Mesendoderm (in vitro differentiated cells): ENCODE results near the gene SNTB2. TPM values are rescaled to one million over a fixed set of nuclear protein-coding genes. Genes with fewer than 3 reads are reported as not detected.
"Not testable (repeated sequence)": the region's sequence is repeated elsewhere in the genome, so short reads cannot be mapped to it uniquely, and the experiment has no call there.

Experiments
- DNase-seq: peaks from one replicate; pipeline ENCODE4 v3.0.0; 2013
- H2AK5ac ChIP-seq: 2 replicates; pipeline ENCODE4 v1.6.1; 2013; ENCODE audit warnings: low read length, inconsistent platforms
- H2BK120ac ChIP-seq: 2 replicates; pipeline ENCODE4 v1.6.1; 2013; ENCODE audit warnings: low read depth, mild to moderate bottlenecking, low read length, moderate library complexity, mixed read lengths
- H2BK15ac ChIP-seq: replicated peaks from 2 replicates; pipeline ENCODE4 v1.6.1; 2013; ENCODE audit warnings: low read depth, mild to moderate bottlenecking, moderate library complexity
- H2BK5ac ChIP-seq: 2 replicates; pipeline ENCODE4 v1.6.1; 2013; ENCODE audit warnings: low read length, inconsistent platforms
- H3K18ac ChIP-seq: 2 replicates; pipeline ENCODE4 v1.6.1; 2013; ENCODE audit warnings: mild to moderate bottlenecking, low read length, mixed read lengths
- H3K23ac ChIP-seq: one replicate; pipeline ENCODE4 v1.6.1; 2013; ENCODE audit warnings: low read length
- H3K27ac ChIP-seq: 2 replicates; pipeline ENCODE4 v1.5.1; 2013; ENCODE audit warnings: low read depth, mild to moderate bottlenecking, inconsistent platforms, low read length, moderate library complexity
- H3K27me3 ChIP-seq: 2 replicates; pipeline ENCODE4 v1.6.1; 2013; ENCODE audit warnings: low read length, control low read depth, mild to moderate bottlenecking, inconsistent platforms; ENCODE audit not compliant: insufficient read depth, poor library complexity
- H3K36me3 ChIP-seq: 2 replicates; pipeline ENCODE4 v1.6.1; 2013; ENCODE audit warnings: low read length, inconsistent platforms; ENCODE audit not compliant: control insufficient read depth, insufficient read depth
- H3K4ac ChIP-seq: one replicate; pipeline ENCODE4 v1.6.1; 2013; ENCODE audit warnings: low read depth, mild to moderate bottlenecking, low read length, moderate library complexity
- H3K4me1 ChIP-seq: 2 replicates; pipeline ENCODE4 v1.6.1; 2013; ENCODE audit warnings: low read depth, low read length, inconsistent platforms; ENCODE audit not compliant: control insufficient read depth
- H3K4me2 ChIP-seq: 2 replicates; pipeline ENCODE4 v1.6.1; 2013; ENCODE audit warnings: low read length
- H3K4me3 ChIP-seq: 2 replicates; pipeline ENCODE4 v1.5.1; 2013; ENCODE audit warnings: mild to moderate bottlenecking, low read length
- H3K56ac ChIP-seq: one replicate; pipeline ENCODE4 v1.6.1; 2013; ENCODE audit warnings: low read length
- H3K79me1 ChIP-seq: 2 replicates; pipeline ENCODE4 v1.6.1; 2013; ENCODE audit warnings: low read length, inconsistent platforms
- H3K79me2 ChIP-seq: 2 replicates; pipeline ENCODE4 v1.6.1; 2013; ENCODE audit warnings: mild to moderate bottlenecking, low read length; ENCODE audit not compliant: control insufficient read depth, insufficient read depth
- H3K9ac ChIP-seq: 2 replicates; pipeline ENCODE4 v1.6.1; 2013; ENCODE audit warnings: low read length, inconsistent platforms
- H4K5ac ChIP-seq: one replicate; pipeline ENCODE4 v1.6.1; 2013; ENCODE audit warnings: low read length
- H4K8ac ChIP-seq: one replicate; pipeline ENCODE4 v1.6.1; 2013; ENCODE audit warnings: low read depth, mild to moderate bottlenecking, control low read depth, low read length, moderate library complexity
- WGBS: extraction: QIAGEN DNeasy Blood & Tissue Kit; methylation state at CpG from one replicate; pipeline ENCODE4 v1.1.7; 2013; ENCODE audit warnings: low lambda C conversion rate, missing lambda C conversion rate; ENCODE audit not compliant: insufficient coverage; ENCODE audit errors: extremely low coverage; 5-methylcytosine and 5-hydroxymethylcytosine counted together
- polyA plus RNA-seq, 2 experiments: library from polyadenylated mRNA; stranded (reverse); fragments of 200-250 nt; gene quantifications; one replicate each; pipeline ENCODE4 v1.2.3, GENCODE V29; 2013

Gene SNTB2
- 5.2 TPM for polyA plus RNA-seq (2013, experiment 1 of 2)
- polyA plus RNA-seq (2013, experiment 2 of 2) = 5.2 TPM

DNA sequence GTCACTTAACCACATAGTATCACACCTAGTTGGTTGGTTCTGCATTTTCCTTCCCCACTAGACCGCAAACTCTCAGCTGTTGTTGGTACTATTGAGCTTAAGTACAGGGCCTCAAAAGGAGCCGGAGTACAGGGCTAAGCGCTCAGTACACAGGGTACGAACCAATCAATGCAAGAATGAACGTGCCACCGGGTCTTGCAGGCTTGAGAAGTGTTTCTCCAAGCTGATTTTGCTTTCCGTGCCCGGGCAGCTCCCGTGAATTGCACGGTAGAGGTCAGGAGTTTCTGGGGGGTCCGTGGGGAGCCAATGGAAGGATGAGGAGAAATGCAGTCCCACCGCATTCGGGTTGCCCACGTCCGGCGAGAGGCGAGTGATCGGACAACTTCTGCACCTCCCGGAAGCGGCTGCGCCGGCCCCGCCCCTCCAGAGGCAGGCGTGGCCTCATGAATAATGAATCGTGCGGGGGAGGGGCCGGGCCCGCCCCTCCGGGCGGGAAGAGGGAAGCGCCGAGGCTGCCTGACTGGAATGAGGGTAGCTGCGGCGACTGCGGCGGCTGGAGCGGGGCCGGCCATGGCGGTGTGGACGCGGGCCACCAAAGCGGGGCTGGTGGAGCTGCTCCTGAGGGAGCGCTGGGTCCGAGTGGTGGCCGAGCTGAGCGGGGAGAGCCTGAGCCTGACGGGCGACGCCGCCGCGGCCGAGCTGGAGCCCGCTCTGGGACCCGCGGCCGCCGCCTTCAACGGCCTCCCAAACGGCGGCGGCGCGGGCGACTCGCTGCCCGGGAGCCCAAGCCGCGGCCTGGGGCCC, at the start of gene SNTB2:
TSS of gene SNTB2 (plus strand) at position 523 of the 804 bp plus-strand sequence. CDS start at position 526, 3 bp downstream.
- Histone ChIP-seq H3K18ac (peak within 1 kb of the TSS; percentile 82), H2BK5ac (peak within 1 kb of the TSS; percentile 57), H4K8ac (no peak within 1 kb of the TSS), H3K36me3 (no peaks in the 10 kb centered on the region), H3K4ac (peak within 1 kb of the TSS; percentile 77), H3K27ac (peak within 1 kb of the TSS; percentile 94), H4K5ac (peak within 1 kb of the TSS; percentile 90), H3K79me2 (peaks cover 10% of the 10 kb centered on the region), H3K9ac (peak within 1 kb of the TSS; percentile 94), H3K56ac (peak within 1 kb of the TSS; percentile 97), H3K4me3 (peak within 1 kb of the TSS; percentile 84), H2BK120ac (peak within 1 kb of the TSS; percentile 61), H3K27me3 (no peaks in the 10 kb centered on the region), H3K79me1 (peaks cover 4% of the 10 kb centered on the region), H3K4me1 (peaks cover 6% of the 10 kb centered on the region), H2AK5ac (peak within 1 kb of the TSS; percentile 36), H3K23ac (no peak within 1 kb of the TSS), H3K4me2 (peak within 1 kb of the TSS; percentile 87), H2BK15ac (no peak within 1 kb of the TSS)
- peak; percentile 96 for DNase-seq
- no CpG with 5 or more reads among the region's 69 CpGs for WGBS

DNA sequence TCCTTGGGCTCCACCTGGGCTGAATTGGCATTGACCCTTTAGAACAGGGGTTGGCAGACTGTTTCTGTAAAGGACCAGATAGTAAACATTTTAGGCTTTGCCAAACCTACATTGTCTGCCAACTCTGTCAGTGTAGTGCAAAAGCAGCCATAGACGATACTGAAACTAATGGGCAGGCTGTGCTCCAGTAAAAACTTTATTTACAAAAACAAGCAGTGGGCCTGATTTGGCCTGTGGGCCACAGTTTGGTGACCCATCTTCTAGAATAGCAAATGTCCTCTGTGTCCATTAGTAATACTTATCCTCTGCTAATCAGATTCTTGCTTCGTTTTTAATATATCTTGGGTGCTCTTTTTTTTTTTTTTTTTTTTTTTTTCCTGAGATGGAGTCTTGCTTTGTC, 48.4 kb upstream of the SNTB2 start:
- Histone ChIP-seq H3K4me3 (no peak overlapping the region), H3K4ac (no peak overlapping the region), H3K36me3 (peaks cover 21% of the 10 kb centered on the region), H3K18ac (no peak overlapping the region), H2BK120ac (no peak overlapping the region), H2AK5ac (no peak overlapping the region), H3K9ac (no peak overlapping the region), H2BK15ac (no peak overlapping the region), H3K4me2 (no peak overlapping the region), H3K27ac (no peak overlapping the region), H3K4me1 (peaks cover 6% of the 10 kb centered on the region), H3K79me2 (peaks cover 33% of the 10 kb centered on the region), H3K23ac (no peak overlapping the region), H4K5ac (no peak overlapping the region), H3K79me1 (peaks cover 17% of the 10 kb centered on the region), H4K8ac (no peak overlapping the region), H2BK5ac (no peak overlapping the region), H3K56ac (no peak overlapping the region), H3K27me3 (no peaks in the 10 kb centered on the region)
- no CpG with 5 or more reads among the region's 2 CpGs for WGBS
- no peak for DNase-seq

- not testable (repeated sequence) for H3K4ac ChIP-seq, H3K4me2 ChIP-seq, H4K8ac ChIP-seq, H3K27me3 ChIP-seq, H3K4me3 ChIP-seq, H2BK120ac ChIP-seq, H3K27ac ChIP-seq, H3K18ac ChIP-seq, H2BK15ac ChIP-seq, H3K9ac ChIP-seq, H3K56ac ChIP-seq, H3K23ac ChIP-seq, H2BK5ac ChIP-seq, H2AK5ac ChIP-seq, H4K5ac ChIP-seq, H3K4me1 ChIP-seq, DNase-seq
- Histone ChIP-seq H3K36me3 (peaks cover 21% of the 10 kb centered on the region), H3K79me1 (peaks cover 13% of the 10 kb centered on the region), H3K79me2 (peaks cover 25% of the 10 kb centered on the region)
- WGBS = no CpG with 5 or more reads among the region's 7 CpGs
Observed at GRCh38 chr16:69139464-69139863, 47.5 kb upstream of the SNTB2 start.

DNA sequence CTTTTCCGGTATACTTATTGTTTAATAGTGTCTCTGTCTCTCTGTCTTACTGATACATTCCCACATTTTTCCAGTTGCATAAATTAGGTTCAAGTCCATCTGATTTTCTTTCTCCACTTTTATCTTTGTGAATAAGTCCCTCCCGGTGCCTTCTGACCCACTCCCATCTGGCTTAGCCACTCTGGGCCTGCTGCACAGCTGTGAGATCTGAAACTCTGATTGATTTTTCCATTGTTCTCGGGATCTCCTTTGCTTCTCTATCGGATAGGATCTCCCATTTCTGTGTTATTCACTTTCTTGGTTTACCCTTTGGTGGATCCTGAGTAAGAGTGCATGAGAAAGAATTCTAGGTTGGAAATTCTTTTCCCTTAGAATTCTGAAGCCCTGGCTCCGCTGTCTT, 46.0 kb upstream of the SNTB2 start:
- Histone ChIP-seq H3K79me1 (peaks cover 13% of the 10 kb centered on the region), H3K4ac (no peak overlapping the region), H3K36me3 (peaks cover 23% of the 10 kb centered on the region), H3K79me2 (peaks cover 10% of the 10 kb centered on the region), H2AK5ac (no peak overlapping the region), H3K4me3 (no peak overlapping the region), H3K4me1 (no peaks in the 10 kb centered on the region), H3K9ac (no peak overlapping the region), H3K27ac (no peak overlapping the region), H3K4me2 (no peak overlapping the region), H2BK5ac (no peak overlapping the region), H2BK15ac (no peak overlapping the region), H3K23ac (no peak overlapping the region), H3K27me3 (no peaks in the 10 kb centered on the region), H4K5ac (no peak overlapping the region), H3K56ac (no peak overlapping the region), H3K18ac (no peak overlapping the region), H2BK120ac (no peak overlapping the region), H4K8ac (no peak overlapping the region)
- DNase-seq = no peak
- WGBS = no CpG with 5 or more reads among the region's 5 CpGs

DNA sequence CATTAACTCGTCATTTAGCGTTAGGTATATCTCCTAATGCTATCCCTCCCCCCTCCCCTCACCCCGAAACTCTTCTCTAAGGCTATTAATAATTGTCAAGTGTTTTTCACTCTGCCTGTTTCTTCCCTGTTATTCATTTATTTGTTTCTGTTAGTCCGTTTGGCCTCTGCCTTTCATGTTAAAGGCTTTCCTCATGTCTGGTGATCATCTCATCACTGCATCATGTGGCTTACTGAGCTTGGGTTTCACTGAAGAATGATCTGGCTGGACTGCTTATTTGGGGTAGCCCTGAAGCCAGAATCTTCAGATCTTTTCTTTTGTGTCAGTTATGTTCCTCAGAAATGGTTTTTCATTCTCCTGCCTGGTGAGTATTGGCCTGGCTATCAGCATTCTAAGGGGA, 45.0 kb upstream of the SNTB2 start:
- DNase-seq = no peak
- Histone ChIP-seq H3K4ac (no peak overlapping the region), H3K4me1 (no peaks in the 10 kb centered on the region), H3K27me3 (no peaks in the 10 kb centered on the region), H3K27ac (no peak overlapping the region), H3K18ac (no peak overlapping the region), H3K4me3 (no peak overlapping the region), H4K8ac (no peak overlapping the region), H2BK15ac (no peak overlapping the region), H3K9ac (no peak overlapping the region), H3K79me1 (peaks cover 10% of the 10 kb centered on the region), H2BK5ac (no peak overlapping the region), H3K23ac (no peak overlapping the region), H3K56ac (no peak overlapping the region), H2AK5ac (no peak overlapping the region), H4K5ac (no peak overlapping the region), H3K4me2 (no peak overlapping the region), H3K36me3 (peaks cover 19% of the 10 kb centered on the region), H2BK120ac (no peak overlapping the region), H3K79me2 (peaks cover 3% of the 10 kb centered on the region)
- no CpG with 5 or more reads among the region's 4 CpGs for WGBS
